NCI-H1694 (cell line): ENCODE results near the gene SENP3.

Experiments used
- DNase-seq: peaks from one replicate; lab custom pipeline; 2025; lab: John Stamatoyannopoulos, UW

Gene SENP3

GRCh38 chr17:7561589-7562207, at the start of gene SENP3:
Gene SENP3 (plus strand): TSS chr17:7561919. CDS start chr17:7563077, 1,158 bp downstream.
- peak; percentile 72 for DNase-seq

GRCh38 chr17:7512105-7512504, 49.6 kb upstream of the SENP3 start:
- no peak for DNase-seq

- DNase-seq: no peak
Measured at GRCh38 chr17:7512824-7513540, 48.7 kb upstream of the SENP3 start.

GRCh38 chr17:7513850-7514419, 47.8 kb upstream of the SENP3 start:
- DNase-seq: no peak

- no peak for DNase-seq
Measured at GRCh38 chr17:7515911-7516610, 45.7 kb upstream of the SENP3 start.

- DNase-seq: no peak
Measured at GRCh38 chr17:7523033-7523432, 38.7 kb upstream of the SENP3 start.

GRCh38 chr17:7528842-7529241, 32.9 kb upstream of the SENP3 start:
- no peak for DNase-seq

- DNase-seq: no peak
Measured at GRCh38 chr17:7530023-7530900, 31.5 kb upstream of the SENP3 start.

GRCh38 chr17:7538050-7538449, 23.7 kb upstream of the SENP3 start:
- no peak for DNase-seq

- no peak for DNase-seq
Measured at GRCh38 chr17:7538891-7539545, 22.7 kb upstream of the SENP3 start.

GRCh38 chr17:7541074-7541621, 20.6 kb upstream of the SENP3 start:
- no peak for DNase-seq

- DNase-seq: no peak
Measured at GRCh38 chr17:7544911-7545310, 16.8 kb upstream of the SENP3 start.

GRCh38 chr17:7548585-7549400, 12.9 kb upstream of the SENP3 start, which contains the start of gene TNFSF12:
Gene TNFSF12 (plus strand): TSS chr17:7549058. CDS start chr17:7549154, 96 bp downstream.
- DNase-seq: no peak

- DNase-seq: no peak
Measured at GRCh38 chr17:7549401-7550055, 12.2 kb upstream of the SENP3 start.

GRCh38 chr17:7550344-7550743, 11.4 kb upstream of the SENP3 start:
- no peak for DNase-seq

GRCh38 chr17:7551396-7551795, 10.3 kb upstream of the SENP3 start:
- no peak for DNase-seq

GRCh38 chr17:7552621-7553051, 9.1 kb upstream of the SENP3 start:
- no peak for DNase-seq

- DNase-seq: no peak
Measured at GRCh38 chr17:7553356-7553755, 8.4 kb upstream of the SENP3 start.

GRCh38 chr17:7555320-7555948, 6.3 kb upstream of the SENP3 start:
- no peak for DNase-seq
